OCI-LY1 (cell line): Measurements from ENCODE around the gene RNF157.

ENCODE experiments used
- H2AFZ ChIP-seq: fragments of 200-600 bp; sonication (generic), shearing (Covaris generic); 2 replicates; pipeline ENCODE4 v1.6.0; 2014; ENCODE audit warnings: antibody characterized with exemption, mild to moderate bottlenecking, low read length
- H3F3A ChIP-seq: fragments of 200-600 bp; sonication (generic), shearing (Covaris generic); 2 replicates; pipeline ENCODE4 v1.6.0; 2014; ENCODE audit warnings: mild to moderate bottlenecking, antibody characterized with exemption, low read length, moderate library complexity; ENCODE audit not compliant: insufficient read depth
- H3K27ac ChIP-seq: fragments of 200-600 bp; sonication (generic); 2 replicates; pipeline ENCODE4 v1.5.1; 2014; ENCODE audit warnings: low read length, mixed run types, mild to moderate bottlenecking, low read depth; ENCODE audit not compliant: poor library complexity, severe bottlenecking
- H3K27me3 ChIP-seq: fragments of 200-600 bp; sonication (generic); 2 replicates; pipeline ENCODE4 v1.6.0; 2014; ENCODE audit warnings: antibody characterized with exemption, mild to moderate bottlenecking, low read length, moderate library complexity; ENCODE audit not compliant: insufficient read depth
- H3K36me3 ChIP-seq: fragments of 200-600 bp; sonication (generic); 2 replicates; pipeline ENCODE4 v1.6.1; 2014; ENCODE audit warnings: mild to moderate bottlenecking, antibody characterized with exemption, low read length, moderate library complexity, mixed read lengths; ENCODE audit not compliant: insufficient read depth
- H3K4me1 ChIP-seq: fragments of 200-600 bp; sonication (generic); 2 replicates; pipeline ENCODE4 v1.5.1; 2014; ENCODE audit warnings: mild to moderate bottlenecking, low read length, moderate library complexity; ENCODE audit not compliant: insufficient read depth, severe bottlenecking
- H3K4me2 ChIP-seq: fragments of 200-600 bp; sonication (generic), shearing (Covaris generic); 2 replicates; pipeline ENCODE4 v1.6.1; 2014; ENCODE audit warnings: low read length
- H3K4me3 ChIP-seq: fragments of 200-600 bp; sonication (generic); 2 replicates; pipeline ENCODE4 v1.5.1; 2014; ENCODE audit warnings: low read length, low read depth, mild to moderate bottlenecking, mixed read lengths; ENCODE audit not compliant: poor library complexity, severe bottlenecking
- H3K79me2 ChIP-seq: fragments of 200-600 bp; shearing (Covaris generic); 2 replicates; pipeline ENCODE4 v1.6.1; 2016; ENCODE audit warnings: mixed run types, low read length, mixed read lengths; ENCODE audit not compliant: insufficient read depth
- H3K9ac ChIP-seq: fragments of 200-600 bp; sonication (generic), shearing (Covaris generic); 2 replicates; pipeline ENCODE4 v1.6.1; 2014; ENCODE audit warnings: mild to moderate bottlenecking, low read length, mixed read lengths
- H3K9me2 ChIP-seq: fragments of 200-600 bp; sonication (generic), shearing (Covaris generic); 2 replicates; pipeline ENCODE4 v1.6.1; 2014; ENCODE audit warnings: low read depth, mild to moderate bottlenecking, low read length, mixed read lengths
- H3K9me3 ChIP-seq: fragments of 200-600 bp; shearing (Covaris generic); 2 replicates; pipeline ENCODE4 v1.6.1; 2014; ENCODE audit warnings: low read length, mixed read lengths
- H4K20me1 ChIP-seq: fragments of 200-600 bp; sonication (generic), shearing (Covaris generic); 2 replicates; pipeline ENCODE4 v1.6.0; 2016; ENCODE audit warnings: mild to moderate bottlenecking, low read length; ENCODE audit not compliant: insufficient read depth
- EZH2 ChIP-seq: fragments of 200-600 bp; sonication (generic), shearing (Covaris generic); IDR thresholded peaks from 2 replicates; pipeline ENCODE4 v1.8.0; 2017; ENCODE audit warnings: borderline replicate concordance, mixed run types, mild to moderate bottlenecking, antibody characterized with exemption, low read length, moderate library complexity, mixed read lengths
- TF ChIP-seq, protein P1 (sequence below): fragments of 200-600 bp; sonication (generic), shearing (Covaris generic); IDR thresholded peaks from 2 replicates; pipeline ENCODE4 v1.5.1; 2017; ENCODE audit warnings: mild to moderate bottlenecking, antibody characterized with exemption, low read length, moderate library complexity, mixed read lengths

The RNF157 gene

DNA sequence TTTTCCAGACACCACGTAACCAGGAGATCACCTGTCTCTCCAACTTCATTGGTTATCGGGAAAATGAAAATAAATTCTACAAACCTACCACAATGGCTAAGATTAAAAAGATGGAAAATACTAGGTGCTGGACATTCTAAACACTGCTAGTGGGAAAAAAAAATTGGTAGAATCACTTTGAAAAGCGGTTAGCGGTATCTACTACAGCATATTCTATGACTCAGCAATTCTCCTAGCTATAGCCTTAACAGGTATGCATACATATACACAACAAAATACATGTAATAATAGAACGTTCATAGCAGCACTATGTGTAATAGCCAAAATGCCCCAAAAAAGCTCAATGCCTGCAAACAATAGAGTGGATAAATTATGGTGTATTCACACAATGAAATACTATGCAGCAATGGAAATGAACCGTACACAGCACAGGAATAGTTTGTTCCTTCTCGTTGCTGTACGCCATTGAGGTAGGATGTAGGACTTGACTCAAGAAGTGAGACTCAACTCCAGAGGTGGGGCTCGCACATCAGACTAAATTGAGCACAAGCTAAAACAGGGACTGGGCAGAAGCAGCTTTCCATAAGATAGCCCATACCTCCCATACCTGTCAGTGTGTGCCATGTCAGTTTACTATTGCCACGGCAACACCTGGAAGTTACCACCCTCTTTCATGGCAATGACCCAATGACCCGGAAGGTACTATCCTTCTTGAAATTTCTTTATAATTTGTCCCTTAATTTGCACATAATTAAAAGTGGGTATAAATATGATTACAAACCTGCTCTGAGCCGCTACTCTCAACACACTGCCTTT, 44.8 kb downstream of the RNF157 start:
- no peaks in the 10 kb centered on the region for H3K9me3 ChIP-seq
- H3K79me2 ChIP-seq = no peaks in the 10 kb centered on the region
- H3K9ac ChIP-seq = no peak overlapping the region
- TF ChIP-seq, protein P1, sequence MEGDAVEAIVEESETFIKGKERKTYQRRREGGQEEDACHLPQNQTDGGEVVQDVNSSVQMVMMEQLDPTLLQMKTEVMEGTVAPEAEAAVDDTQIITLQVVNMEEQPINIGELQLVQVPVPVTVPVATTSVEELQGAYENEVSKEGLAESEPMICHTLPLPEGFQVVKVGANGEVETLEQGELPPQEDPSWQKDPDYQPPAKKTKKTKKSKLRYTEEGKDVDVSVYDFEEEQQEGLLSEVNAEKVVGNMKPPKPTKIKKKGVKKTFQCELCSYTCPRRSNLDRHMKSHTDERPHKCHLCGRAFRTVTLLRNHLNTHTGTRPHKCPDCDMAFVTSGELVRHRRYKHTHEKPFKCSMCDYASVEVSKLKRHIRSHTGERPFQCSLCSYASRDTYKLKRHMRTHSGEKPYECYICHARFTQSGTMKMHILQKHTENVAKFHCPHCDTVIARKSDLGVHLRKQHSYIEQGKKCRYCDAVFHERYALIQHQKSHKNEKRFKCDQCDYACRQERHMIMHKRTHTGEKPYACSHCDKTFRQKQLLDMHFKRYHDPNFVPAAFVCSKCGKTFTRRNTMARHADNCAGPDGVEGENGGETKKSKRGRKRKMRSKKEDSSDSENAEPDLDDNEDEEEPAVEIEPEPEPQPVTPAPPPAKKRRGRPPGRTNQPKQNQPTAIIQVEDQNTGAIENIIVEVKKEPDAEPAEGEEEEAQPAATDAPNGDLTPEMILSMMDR = no peak
- no peak for TF ChIP-seq EZH2
- H4K20me1 ChIP-seq = no peaks in the 10 kb centered on the region
- no peaks in the 10 kb centered on the region for H3K4me1 ChIP-seq
- H3K36me3 ChIP-seq = no peaks in the 10 kb centered on the region
- no peaks in the 10 kb centered on the region for H3F3A ChIP-seq
- H3K4me2 ChIP-seq = no peak overlapping the region
- H3K4me3 ChIP-seq = no peak overlapping the region
- no peaks in the 10 kb centered on the region for H3K9me2 ChIP-seq
- peaks cover 15% of the 10 kb centered on the region; the same call in 1 of the 2 replicates for H3K27me3 ChIP-seq
- no peak overlapping the region for H2AFZ ChIP-seq
- no peak overlapping the region for H3K27ac ChIP-seq

DNA sequence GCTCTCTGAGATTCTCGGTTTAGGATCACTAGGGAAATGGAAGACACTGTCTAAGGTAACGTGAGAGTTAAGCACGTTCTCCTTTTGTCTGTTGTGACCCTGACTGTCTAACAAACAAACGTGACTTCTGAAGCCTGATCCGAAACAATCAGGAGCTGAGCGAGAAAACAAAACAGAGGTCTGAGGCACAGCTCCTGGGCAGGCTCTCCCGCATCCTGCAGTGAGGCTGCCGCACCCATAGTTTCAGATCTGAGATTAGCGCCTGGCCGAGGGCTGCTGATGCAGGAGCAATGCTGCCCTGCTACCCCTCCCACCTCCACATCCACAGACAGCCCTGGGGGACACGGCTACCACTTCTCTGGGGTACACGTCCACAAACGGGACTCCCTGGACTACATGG, 46.7 kb downstream of the RNF157 start:
- Histone ChIP-seq H3F3A (no peaks in the 10 kb centered on the region), H3K4me1 (no peaks in the 10 kb centered on the region), H3K9ac (no peak overlapping the region), H3K4me3 (no peak overlapping the region), H3K4me2 (no peak overlapping the region), H3K79me2 (no peaks in the 10 kb centered on the region), H3K36me3 (no peaks in the 10 kb centered on the region), H3K9me3 (no peaks in the 10 kb centered on the region), H3K27ac (no peak overlapping the region), H4K20me1 (no peaks in the 10 kb centered on the region), H2AFZ (no peak overlapping the region), H3K27me3 (peaks cover 15% of the 10 kb centered on the region; the same call in 1 of the 2 replicates), H3K9me2 (no peaks in the 10 kb centered on the region)
- TF ChIP-seq, protein P1 = no peak
- no peak for TF ChIP-seq EZH2

DNA sequence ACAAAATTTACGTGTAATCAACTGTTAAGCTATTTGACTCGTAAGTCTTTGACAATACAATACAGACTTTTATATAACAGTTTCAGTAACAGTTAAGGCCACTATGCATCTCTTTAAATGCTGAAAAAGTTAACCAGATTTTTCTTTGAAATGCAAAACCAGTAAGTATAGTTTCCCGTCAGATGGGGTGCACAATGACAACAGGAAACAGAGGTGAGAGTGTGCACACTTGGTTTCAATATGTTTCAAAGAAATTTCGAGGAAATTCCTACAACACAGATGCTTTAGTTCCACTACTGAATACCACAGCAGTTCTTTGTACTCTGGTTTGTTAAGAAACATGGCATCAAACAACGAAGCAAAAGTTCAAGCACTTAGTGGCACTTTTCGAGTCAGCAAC, 48.4 kb downstream of the RNF157 start:
- TF ChIP-seq EZH2 = no peak
- TF ChIP-seq, protein P1 = no peak
- no peak overlapping the region for H3K27ac ChIP-seq
- H3K36me3 ChIP-seq = no peaks in the 10 kb centered on the region
- no peaks in the 10 kb centered on the region for H3K4me1 ChIP-seq
- no peak overlapping the region for H3K9ac ChIP-seq
- no peaks in the 10 kb centered on the region for H3K79me2 ChIP-seq
- H3K4me2 ChIP-seq = no peak overlapping the region
- no peak overlapping the region for H2AFZ ChIP-seq
- H3F3A ChIP-seq = no peaks in the 10 kb centered on the region
- peaks cover 12% of the 10 kb centered on the region; the same call in 1 of the 2 replicates for H3K27me3 ChIP-seq
- H4K20me1 ChIP-seq = no peaks in the 10 kb centered on the region
- H3K9me3 ChIP-seq = no peaks in the 10 kb centered on the region
- H3K9me2 ChIP-seq = no peaks in the 10 kb centered on the region
- no peak overlapping the region for H3K4me3 ChIP-seq
